ENCODE results near the gene AKR1C1.

DNA sequence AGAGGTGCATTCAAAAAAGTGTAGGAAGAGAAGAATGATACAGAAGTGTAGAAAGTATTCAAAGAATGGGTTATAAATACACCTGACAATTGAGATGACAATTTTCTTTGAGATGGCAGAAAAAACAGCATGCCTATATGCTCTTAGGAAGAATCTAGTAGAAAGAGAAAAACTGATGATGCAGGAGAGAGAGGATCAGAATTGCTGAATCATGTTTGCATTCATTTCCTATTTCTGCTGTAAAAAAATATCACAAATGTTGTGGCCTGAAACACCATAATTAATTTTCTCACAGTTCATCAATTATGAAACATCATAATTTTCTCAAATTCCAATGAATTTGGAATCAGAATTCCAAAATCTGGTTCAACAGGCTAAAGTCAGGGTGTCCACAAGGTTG is 9.8 kb upstream of the AKR1C1 start:
- TF ChIP-seq, protein P1, sequence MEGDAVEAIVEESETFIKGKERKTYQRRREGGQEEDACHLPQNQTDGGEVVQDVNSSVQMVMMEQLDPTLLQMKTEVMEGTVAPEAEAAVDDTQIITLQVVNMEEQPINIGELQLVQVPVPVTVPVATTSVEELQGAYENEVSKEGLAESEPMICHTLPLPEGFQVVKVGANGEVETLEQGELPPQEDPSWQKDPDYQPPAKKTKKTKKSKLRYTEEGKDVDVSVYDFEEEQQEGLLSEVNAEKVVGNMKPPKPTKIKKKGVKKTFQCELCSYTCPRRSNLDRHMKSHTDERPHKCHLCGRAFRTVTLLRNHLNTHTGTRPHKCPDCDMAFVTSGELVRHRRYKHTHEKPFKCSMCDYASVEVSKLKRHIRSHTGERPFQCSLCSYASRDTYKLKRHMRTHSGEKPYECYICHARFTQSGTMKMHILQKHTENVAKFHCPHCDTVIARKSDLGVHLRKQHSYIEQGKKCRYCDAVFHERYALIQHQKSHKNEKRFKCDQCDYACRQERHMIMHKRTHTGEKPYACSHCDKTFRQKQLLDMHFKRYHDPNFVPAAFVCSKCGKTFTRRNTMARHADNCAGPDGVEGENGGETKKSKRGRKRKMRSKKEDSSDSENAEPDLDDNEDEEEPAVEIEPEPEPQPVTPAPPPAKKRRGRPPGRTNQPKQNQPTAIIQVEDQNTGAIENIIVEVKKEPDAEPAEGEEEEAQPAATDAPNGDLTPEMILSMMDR (IDR thresholded peaks at IDR 0.05) = no peak
- no peak for TF ChIP-seq EZH2 (IDR thresholded peaks at IDR 0.05; ENCODE audit: borderline replicate concordance, insufficient read depth, low read depth, low read length, poor library complexity, severe bottlenecking)
